CD14-positive monocyte (primary cell): ENCODE data around the gene CNOT1. TPM values are rescaled to one million over a fixed set of nuclear protein-coding genes. Genes with fewer than 3 reads are reported as not detected.

Source experiments
- DNase-seq, 3 donors: peaks; one replicate each; pipeline ENCODE4 v3.0.0-alpha.2; 2011 to 2022
- H2AFZ ChIP-seq: 2 replicates; pipeline ENCODE4 v1.6.0; 2012; ENCODE audit warnings: mild to moderate bottlenecking, low read depth, low read length, inconsistent platforms; ENCODE audit not compliant: insufficient read depth, poor library complexity, severe bottlenecking
- H3K27ac ChIP-seq, 2 donors: 1 replicate in 1 of 2; 2 replicates in 1 of 2; pipeline ENCODE4 v1.5.1; 2012 to 2013; ENCODE audit warnings: low read length in 2 of 2, control low read depth in 1 of 2, inconsistent platforms in 1 of 2, low read depth in 1 of 2, mild to moderate bottlenecking in 1 of 2
- H3K27me3 ChIP-seq, 2 donors: one replicate each; pipeline versions ENCODE4 v1.6.0 to v1.6.1; 2011 to 2013; ENCODE audit warnings: low read length in 2 of 2; ENCODE audit not compliant: control insufficient read depth in 2 of 2, insufficient read depth in 2 of 2
- H3K36me3 ChIP-seq, 2 donors: replicated peaks in 1 of 2; 1 replicate in 1 of 2; 2 replicates in 1 of 2; pipeline versions ENCODE4 v1.5.1 to v1.6.1; 2012 to 2013; ENCODE audit warnings: low read length in 2 of 2, control low read depth in 1 of 2, inconsistent platforms in 1 of 2, mild to moderate bottlenecking in 1 of 2; ENCODE audit not compliant: insufficient read depth in 2 of 2, control insufficient read depth in 1 of 2
- H3K4me1 ChIP-seq, 2 donors: 1 replicate in 1 of 2; 2 replicates in 1 of 2; pipeline versions ENCODE4 v1.5.1 to v1.6.1; 2012 to 2013; ENCODE audit warnings: low read length in 2 of 2, control low read depth in 1 of 2, inconsistent platforms in 1 of 2, mild to moderate bottlenecking in 1 of 2, moderate library complexity in 1 of 2; ENCODE audit not compliant: insufficient read depth in 2 of 2, control insufficient read depth in 1 of 2
- H3K4me2 ChIP-seq: replicated peaks from 2 replicates; pipeline ENCODE3; 2012; ENCODE audit warnings: low read length, moderate library complexity, mild to moderate bottlenecking; ENCODE audit not compliant: poor library complexity, severe bottlenecking; ENCODE audit errors: extremely low read depth
- H3K4me3 ChIP-seq, 3 experiments: fragments of 200-600 bp in 1 of 3; sonication (generic) in 1 of 3; replicated peaks in 1 of 3; 1 replicate in 2 of 3; 2 replicates in 1 of 3; pipeline ENCODE4 v1.5.1; 2011 to 2013; ENCODE audit warnings: low read length in 3 of 3, mild to moderate bottlenecking in 3 of 3, control low read depth in 2 of 3, low read depth in 2 of 3, inconsistent platforms in 1 of 3, moderate library complexity in 1 of 3
- H3K79me2 ChIP-seq: 2 replicates; pipeline ENCODE4 v1.6.0; 2012; ENCODE audit warnings: mild to moderate bottlenecking, control low read depth, inconsistent platforms, low read length, moderate library complexity; ENCODE audit not compliant: insufficient read depth
- H3K9ac ChIP-seq: 2 replicates; pipeline ENCODE4 v1.6.0; 2017; ENCODE audit warnings: low read length, mild to moderate bottlenecking; ENCODE audit not compliant: insufficient read depth, poor library complexity, severe bottlenecking
- H3K9me3 ChIP-seq, 2 donors: replicated peaks in 1 of 2; 1 replicate in 1 of 2; 2 replicates in 1 of 2; pipeline versions ENCODE4 v1.5.1 to v1.6.1; 2012 to 2013; ENCODE audit warnings: low read length in 2 of 2, control low read depth in 1 of 2; ENCODE audit not compliant: control insufficient read depth in 1 of 2, insufficient read depth in 1 of 2
- H4K20me1 ChIP-seq: 2 replicates; pipeline ENCODE4 v1.6.0; 2012; ENCODE audit warnings: mild to moderate bottlenecking, low read length, control low read depth, moderate library complexity; ENCODE audit not compliant: insufficient read depth
- H3K27ac Mint-ChIP-seq, 7 donors: one replicate each; pipeline ENCODE4 v1.8.0; 2020; ENCODE audit warnings: mild to moderate bottlenecking in 7 of 7, mixed read lengths in 7 of 7, moderate library complexity in 6 of 7, inconsistent platforms in 2 of 7
- H3K27me3 Mint-ChIP-seq, 3 donors: one replicate each; pipeline ENCODE4 v1.8.0; 2021 to 2022; ENCODE audit warnings: low read depth in 3 of 3, mild to moderate bottlenecking in 3 of 3, mixed read lengths in 3 of 3, moderate library complexity in 3 of 3, inconsistent platforms in 1 of 3
- H3K36me3 Mint-ChIP-seq, 2 donors: one replicate each; pipeline ENCODE4 v1.8.0; 2020; ENCODE audit warnings: mixed read lengths in 2 of 2, inconsistent platforms in 1 of 2, mild to moderate bottlenecking in 1 of 2
- H3K4me1 Mint-ChIP-seq: one replicate; pipeline ENCODE4 v1.8.0; 2020; ENCODE audit warnings: mild to moderate bottlenecking, mixed read lengths
- H3K4me3 Mint-ChIP-seq, 2 donors: one replicate each; pipeline ENCODE4 v1.8.0; 2020; ENCODE audit warnings: mild to moderate bottlenecking in 2 of 2, mixed read lengths in 2 of 2, moderate library complexity in 1 of 2
- H3K9me3 Mint-ChIP-seq, 7 donors: one replicate each; pipeline ENCODE4 v1.8.0; 2020 to 2022; ENCODE audit warnings: mixed read lengths in 7 of 7, mild to moderate bottlenecking in 6 of 7, moderate library complexity in 6 of 7, inconsistent platforms in 2 of 7
- WGBS: methylation state at CpG from one replicate; pipeline ENCODE4 v1.1.5; 2013; ENCODE audit warnings: missing lambda C conversion rate; ENCODE audit not compliant: insufficient coverage; 5-methylcytosine and 5-hydroxymethylcytosine counted together
- intact Hi-C, 2 donors: fragments of 100-400 bp; cut with micrococcal nuclease; formaldehyde crosslinking; loops; one replicate each; pipeline versions ENCODE4 v1.15.0 to v1.15.1; 2023
- polyA plus RNA-seq, 3 donors: library from polyadenylated mRNA; depleted of rRNA in 1 of 3; unstranded in 2 of 3; stranded (reverse) in 1 of 3; fragments of 300-500 nt in 2 of 3; fragments of >200 nt in 1 of 3; fragmentation: Illumina TruSeq in 2 of 3; gene quantifications; 1 replicate in 2 of 3; 2 replicates in 1 of 3; pipeline ENCODE4 v1.2.3, GENCODE V29; 2012 to 2021
- TF ChIP-seq, protein P1 (sequence below): fragments of 200-600 bp; IDR thresholded peaks from one replicate; pipeline ENCODE4 v1.8.0; 2022; ENCODE audit warnings: antibody characterized with exemption, mild to moderate bottlenecking

CNOT1 gene
- polyA plus RNA-seq, 3 donors: 50.8 to 182 (median 60.8) TPM

DNA sequence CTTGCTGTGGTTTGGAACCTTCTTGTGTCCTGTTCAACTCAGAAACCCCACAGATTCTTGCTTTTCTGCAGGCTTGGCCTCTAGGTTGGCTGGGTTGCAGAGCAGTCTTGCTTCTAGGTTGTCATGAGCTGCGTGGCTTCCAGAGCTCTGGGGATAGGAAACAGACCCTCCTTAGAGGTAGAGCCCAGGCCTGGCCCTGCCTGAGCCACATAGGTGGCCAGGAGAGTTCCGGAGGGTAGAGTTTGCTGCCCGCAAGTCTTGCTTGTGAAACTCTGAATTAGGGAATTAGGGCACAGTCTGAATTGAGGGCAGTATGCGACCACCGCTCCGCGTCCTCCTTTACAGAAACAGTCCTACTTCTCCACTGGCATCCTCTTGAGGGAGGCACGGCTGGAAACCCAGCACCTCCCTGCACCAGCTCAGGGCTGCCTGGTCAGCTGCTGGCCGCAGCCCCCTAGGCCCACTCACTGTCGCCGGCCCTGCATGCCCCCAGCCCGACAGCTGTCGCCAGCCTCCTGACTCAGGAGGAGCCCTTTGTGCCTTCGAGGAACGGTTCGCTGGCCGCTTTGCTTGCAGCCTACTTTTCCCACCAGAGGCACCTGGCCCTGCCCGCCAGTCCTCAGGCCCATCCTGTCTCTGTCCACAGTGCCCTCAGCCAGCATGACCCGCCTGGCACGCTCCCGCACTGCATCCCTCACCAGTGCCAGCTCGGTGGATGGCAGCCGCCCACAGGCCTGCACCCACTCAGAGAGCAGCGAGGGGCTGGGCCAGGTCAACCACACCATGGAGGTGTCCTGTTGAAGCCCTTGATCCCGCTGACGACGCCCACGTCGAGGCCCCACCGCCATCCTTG, 118.6 kb downstream of the CNOT1 start:
- Histone ChIP-seq H3K9me3 (no peaks in the 10 kb centered on the region), H3K27me3 (no peaks in the 10 kb centered on the region), H2AFZ (no peak overlapping the region), H3K9ac (no peak overlapping the region), H3K4me1 (peaks cover 6 to 14% of the 10 kb centered on the region in 2 donors), H4K20me1 (no peaks in the 10 kb centered on the region), H3K27ac (no peak overlapping the region), H3K4me3 (no peak overlapping the region), H3K36me3 (no peaks in the 10 kb centered on the region), H3K4me2 (no peak overlapping the region), H3K79me2 (no peaks in the 10 kb centered on the region)
- 88% methylated on average over 21 of the region's 30 CpGs for WGBS
- no peaks in the 10 kb centered on the region for H3K9me3 Mint-ChIP-seq
- no peak for DNase-seq
- H3K27ac Mint-ChIP-seq: peak overlapping the region in 1 of 7 donors; percentile 4
- peaks cover 6% of the 10 kb centered on the region for H3K4me1 Mint-ChIP-seq
- TF ChIP-seq, protein P1, sequence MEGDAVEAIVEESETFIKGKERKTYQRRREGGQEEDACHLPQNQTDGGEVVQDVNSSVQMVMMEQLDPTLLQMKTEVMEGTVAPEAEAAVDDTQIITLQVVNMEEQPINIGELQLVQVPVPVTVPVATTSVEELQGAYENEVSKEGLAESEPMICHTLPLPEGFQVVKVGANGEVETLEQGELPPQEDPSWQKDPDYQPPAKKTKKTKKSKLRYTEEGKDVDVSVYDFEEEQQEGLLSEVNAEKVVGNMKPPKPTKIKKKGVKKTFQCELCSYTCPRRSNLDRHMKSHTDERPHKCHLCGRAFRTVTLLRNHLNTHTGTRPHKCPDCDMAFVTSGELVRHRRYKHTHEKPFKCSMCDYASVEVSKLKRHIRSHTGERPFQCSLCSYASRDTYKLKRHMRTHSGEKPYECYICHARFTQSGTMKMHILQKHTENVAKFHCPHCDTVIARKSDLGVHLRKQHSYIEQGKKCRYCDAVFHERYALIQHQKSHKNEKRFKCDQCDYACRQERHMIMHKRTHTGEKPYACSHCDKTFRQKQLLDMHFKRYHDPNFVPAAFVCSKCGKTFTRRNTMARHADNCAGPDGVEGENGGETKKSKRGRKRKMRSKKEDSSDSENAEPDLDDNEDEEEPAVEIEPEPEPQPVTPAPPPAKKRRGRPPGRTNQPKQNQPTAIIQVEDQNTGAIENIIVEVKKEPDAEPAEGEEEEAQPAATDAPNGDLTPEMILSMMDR: no peak
- H3K36me3 Mint-ChIP-seq: no peaks in the 10 kb centered on the region
- H3K27me3 Mint-ChIP-seq: peaks cover 0 to 5% (median 2%) of the 10 kb centered on the region in 3 donors
- intact Hi-C loops: loop anchor here (10.0 kb wide), 2 partner anchors 114 to 154 kb away; partner anchors contain the start of gene CNOT1 (in 1 of the 2)
- no peak overlapping the region for H3K4me3 Mint-ChIP-seq

DNA sequence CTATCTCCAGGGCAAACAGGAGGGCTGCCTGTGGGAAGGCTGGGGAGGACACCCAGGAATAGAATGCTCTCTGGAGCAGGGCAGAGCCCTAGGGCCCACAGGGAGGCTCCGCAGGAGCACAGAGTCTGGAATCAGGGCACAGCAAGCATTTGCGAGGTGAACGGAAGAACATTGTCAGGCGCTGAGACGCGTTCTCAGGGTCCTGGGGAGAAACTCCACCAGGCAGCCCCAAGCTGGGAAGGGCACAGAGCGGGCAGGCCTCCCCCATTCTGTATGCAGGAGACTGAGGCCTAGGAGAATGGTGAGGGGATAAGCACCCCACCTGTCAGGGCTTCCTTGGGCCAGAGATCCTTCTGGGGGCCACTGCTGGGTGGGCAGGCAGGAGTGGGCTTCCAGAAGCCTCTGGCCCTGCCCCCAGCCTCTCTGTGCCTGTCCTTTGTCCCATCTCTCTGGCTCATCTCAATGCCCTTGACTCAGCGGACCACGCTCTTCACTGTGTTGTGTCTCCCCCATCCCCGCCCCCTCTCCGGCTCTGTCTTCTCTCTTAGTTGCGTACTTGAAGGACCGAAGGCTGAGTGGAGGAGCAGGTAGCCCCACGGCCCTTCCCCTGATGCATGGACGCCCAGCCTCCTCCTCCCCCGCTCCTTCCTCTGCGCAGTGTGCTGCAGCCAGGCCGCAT, 119.4 kb downstream of the CNOT1 start:
- Mint-ChIP-seq H3K9me3 (no peaks in the 10 kb centered on the region), H3K27ac (no peak overlapping the region), H3K36me3 (no peaks in the 10 kb centered on the region), H3K4me1 (peaks cover 6% of the 10 kb centered on the region), H3K27me3 (peaks cover 0 to 7% (median 5%) of the 10 kb centered on the region in 3 donors), H3K4me3 (no peak overlapping the region)
- WGBS: 97% methylated on average over 14 of the region's 18 CpGs
- Histone ChIP-seq H2AFZ (no peak overlapping the region), H4K20me1 (no peaks in the 10 kb centered on the region), H3K9ac (no peak overlapping the region), H3K27ac (no peak overlapping the region), H3K4me1 (peaks cover 6 to 8% of the 10 kb centered on the region in 2 donors), H3K9me3 (no peaks in the 10 kb centered on the region), H3K4me3 (no peak overlapping the region), H3K36me3 (no peaks in the 10 kb centered on the region), H3K4me2 (no peak overlapping the region), H3K27me3 (no peaks in the 10 kb centered on the region), H3K79me2 (no peaks in the 10 kb centered on the region)
- intact Hi-C loops: loop anchor here (10.0 kb wide), 2 partner anchors 115 to 155 kb away; partner anchors contain the start of gene CNOT1 (in 1 of the 2)
- DNase-seq: no peak
- TF ChIP-seq, protein P1: no peak
